NCI-H1694 (cell line): ENCODE measurements around the gene C3.
"Not testable (repeated sequence)": the region's sequence is repeated elsewhere in the genome, so short reads cannot be mapped to it uniquely, and the experiment has no call there.

ENCODE experiments used
- DNase-seq: peaks from one replicate; lab custom pipeline; 2025; lab: John Stamatoyannopoulos, UW

Gene C3

GRCh38 chr19:6712692-6713670 lies 7.5 kb downstream of the C3 start:
- DNase-seq: no peak

- no peak for DNase-seq
Observed at GRCh38 chr19:6712231-6712630, 8.2 kb downstream of the C3 start.

- DNase-seq: no peak
Observed at GRCh38 chr19:6711605-6712004, 8.8 kb downstream of the C3 start.

- no peak for DNase-seq
Observed at GRCh38 chr19:6711078-6711361, 9.4 kb downstream of the C3 start.

- no peak for DNase-seq
Observed at GRCh38 chr19:6710273-6711077, 10.0 kb downstream of the C3 start.

- DNase-seq: no peak
Observed at GRCh38 chr19:6709549-6709948, 10.9 kb downstream of the C3 start.

- not testable (repeated sequence) for DNase-seq
Observed at GRCh38 chr19:6708913-6709312, 11.5 kb downstream of the C3 start.

- DNase-seq: no peak
Observed at GRCh38 chr19:6708346-6708745, 12.1 kb downstream of the C3 start.

GRCh38 chr19:6707658-6708018 lies 12.8 kb downstream of the C3 start:
- no peak for DNase-seq

GRCh38 chr19:6707011-6707657 lies 13.3 kb downstream of the C3 start:
- DNase-seq: no peak

- DNase-seq: no peak
Observed at GRCh38 chr19:6706633-6706958, 13.9 kb downstream of the C3 start.

- DNase-seq: no peak
Observed at GRCh38 chr19:6705931-6706632, 14.4 kb downstream of the C3 start.

GRCh38 chr19:6700586-6701316 lies 19.7 kb downstream of the C3 start:
- no peak for DNase-seq

GRCh38 chr19:6699935-6700334 lies 20.5 kb downstream of the C3 start:
- DNase-seq: no peak

- no peak for DNase-seq
Observed at GRCh38 chr19:6697291-6697690, 23.2 kb downstream of the C3 start.

GRCh38 chr19:6696239-6696820 lies 24.1 kb downstream of the C3 start:
- no peak for DNase-seq

GRCh38 chr19:6694147-6694815 lies 26.2 kb downstream of the C3 start:
- DNase-seq: no peak

GRCh38 chr19:6693681-6694080 lies 26.8 kb downstream of the C3 start:
- no peak for DNase-seq

- DNase-seq: no peak
Observed at GRCh38 chr19:6693056-6693471, 27.4 kb downstream of the C3 start.

- no peak for DNase-seq
Observed at GRCh38 chr19:6692027-6692426, 28.4 kb downstream of the C3 start.

- no peak for DNase-seq
Observed at GRCh38 chr19:6691342-6691741, 29.1 kb downstream of the C3 start.
